ENCODE measurements around the gene DISP1. TPM values are rescaled to one million over a fixed set of nuclear protein-coding genes. Genes with fewer than 3 reads are reported as not detected.

The DISP1 gene
- total RNA-seq, 4 donors from 2014 or later, result 1.8 to 6.7 (median 3.8) TPM

DNA sequence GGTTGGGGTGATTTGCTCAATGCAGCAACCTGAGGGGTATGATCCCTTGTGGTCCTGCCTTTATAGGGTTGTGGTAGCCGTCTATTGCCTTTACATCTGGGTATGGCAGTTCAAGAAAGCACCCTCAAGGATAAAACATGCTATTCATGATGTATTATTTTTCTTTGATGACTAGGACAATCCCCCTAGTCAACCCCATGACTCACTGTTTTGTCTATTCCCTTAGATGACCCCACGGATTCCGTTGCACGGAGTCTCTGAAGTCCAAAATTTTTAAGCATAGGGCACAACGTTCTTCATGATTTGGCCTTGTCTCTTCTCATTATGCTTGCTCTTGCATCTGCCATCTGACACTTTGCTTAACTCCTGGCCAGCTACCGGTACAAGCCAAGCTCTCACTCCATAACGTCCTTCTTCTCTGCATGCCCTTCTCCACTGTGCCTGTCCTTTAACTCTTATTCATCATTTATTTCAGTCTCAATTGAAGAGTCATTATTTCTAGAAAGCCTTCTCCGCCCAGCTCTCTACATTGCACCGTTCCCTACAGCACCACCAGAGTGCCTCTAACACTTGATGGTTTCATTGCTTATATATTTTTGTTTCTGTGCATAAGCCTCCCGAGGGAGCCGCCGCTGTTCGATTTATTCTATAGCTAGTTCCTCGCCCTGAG lies 838 bp upstream of the DISP1 start:
- no peaks in the 10 kb centered on the region for H3K27me3 ChIP-seq
- peak overlapping the region in 3 of 4 donors; percentile 63 to 81 (median 76) for H3K4me3 ChIP-seq
- intact Hi-C loops (cut with DNase I), result no loop called here
- H3K9me3 ChIP-seq, result no peaks in the 10 kb centered on the region
- TF ChIP-seq, protein P1, sequence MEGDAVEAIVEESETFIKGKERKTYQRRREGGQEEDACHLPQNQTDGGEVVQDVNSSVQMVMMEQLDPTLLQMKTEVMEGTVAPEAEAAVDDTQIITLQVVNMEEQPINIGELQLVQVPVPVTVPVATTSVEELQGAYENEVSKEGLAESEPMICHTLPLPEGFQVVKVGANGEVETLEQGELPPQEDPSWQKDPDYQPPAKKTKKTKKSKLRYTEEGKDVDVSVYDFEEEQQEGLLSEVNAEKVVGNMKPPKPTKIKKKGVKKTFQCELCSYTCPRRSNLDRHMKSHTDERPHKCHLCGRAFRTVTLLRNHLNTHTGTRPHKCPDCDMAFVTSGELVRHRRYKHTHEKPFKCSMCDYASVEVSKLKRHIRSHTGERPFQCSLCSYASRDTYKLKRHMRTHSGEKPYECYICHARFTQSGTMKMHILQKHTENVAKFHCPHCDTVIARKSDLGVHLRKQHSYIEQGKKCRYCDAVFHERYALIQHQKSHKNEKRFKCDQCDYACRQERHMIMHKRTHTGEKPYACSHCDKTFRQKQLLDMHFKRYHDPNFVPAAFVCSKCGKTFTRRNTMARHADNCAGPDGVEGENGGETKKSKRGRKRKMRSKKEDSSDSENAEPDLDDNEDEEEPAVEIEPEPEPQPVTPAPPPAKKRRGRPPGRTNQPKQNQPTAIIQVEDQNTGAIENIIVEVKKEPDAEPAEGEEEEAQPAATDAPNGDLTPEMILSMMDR (IDR thresholded peaks at IDR 0.05), result no peak
- no peak for TF ChIP-seq POLR2A (IDR thresholded peaks at IDR 0.05)
- 67 to 77% methylated on average over 14 of the region's 14 CpGs for WGBS, 2 donors
- H3K27ac ChIP-seq, result peak overlapping the region; percentile 88 to 94 (median 91)
- no peak for DNase-seq
- H3K4me1 ChIP-seq, result peaks cover 0 to 35% (median 11%) of the 10 kb centered on the region in 3 donors
- no peaks in the 10 kb centered on the region for H3K36me3 ChIP-seq

DNA sequence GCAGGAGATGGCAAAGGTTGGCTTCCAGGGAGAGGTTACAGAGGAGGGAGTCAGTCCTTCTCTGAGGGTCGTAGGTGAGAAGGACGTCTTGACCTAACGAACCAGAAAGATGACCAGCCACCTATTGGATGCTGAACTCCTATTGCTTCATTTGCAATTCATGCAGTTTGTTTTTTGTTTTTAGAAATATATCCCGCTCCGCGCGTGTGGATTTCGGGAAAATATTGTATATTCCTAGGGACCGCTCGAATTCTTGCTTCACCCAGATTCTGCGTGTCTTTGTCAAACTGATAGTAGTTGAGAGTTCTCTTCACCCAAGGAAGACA lies 564 bp downstream of the DISP1 start:
- Histone ChIP-seq H3K9me3 (no peaks in the 10 kb centered on the region), H3K36me3 (no peaks in the 10 kb centered on the region), H3K4me3 (peak overlapping the region; percentile 63 to 82 (median 78)), H3K27ac (peak overlapping the region; percentile 88 to 94 (median 91)), H3K27me3 (no peaks in the 10 kb centered on the region), H3K4me1 (peaks cover 0 to 40% (median 11%) of the 10 kb centered on the region in 3 donors)
- no peak for TF ChIP-seq POLR2A (IDR thresholded peaks at IDR 0.05)
- TF ChIP-seq, protein P1 (IDR thresholded peaks at IDR 0.05), result no peak
- WGBS, 2 donors, result 4% methylated on average over 11 of the region's 11 CpGs
- DNase-seq, result no peak
- intact Hi-C loops (cut with DNase I), result no loop called here

DNA sequence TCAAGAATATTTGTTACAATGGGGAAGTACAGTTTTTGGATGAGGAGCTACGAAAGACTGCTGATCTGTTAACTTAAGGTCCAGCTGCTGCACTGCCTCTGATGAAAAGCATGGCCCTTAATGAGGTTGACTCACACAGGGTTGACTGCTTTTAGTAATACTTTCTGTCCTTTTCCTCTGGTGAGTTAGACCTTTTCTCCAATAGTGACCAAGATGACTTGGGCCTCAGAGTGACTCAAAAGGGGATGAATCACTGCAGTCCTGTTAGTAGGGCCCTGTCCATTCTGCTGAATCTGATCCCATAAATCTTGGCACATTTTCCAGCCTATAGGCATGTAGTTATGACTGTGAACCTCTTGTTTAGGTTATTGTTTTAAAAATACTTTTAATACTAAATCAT lies 2.7 kb downstream of the DISP1 start:
- 40 to 79% methylated on average over 1 of the region's 1 CpG for WGBS, 2 donors
- H3K36me3 ChIP-seq, result no peaks in the 10 kb centered on the region
- no peaks in the 10 kb centered on the region for H3K9me3 ChIP-seq
- TF ChIP-seq POLR2A (IDR thresholded peaks at IDR 0.05), result no peak
- TF ChIP-seq, protein P1 (IDR thresholded peaks at IDR 0.05), result no peak
- intact Hi-C loops (cut with DNase I), result no loop called here
- DNase-seq, result no peak
- H3K27ac ChIP-seq, result no peak overlapping the region
- H3K4me1 ChIP-seq, result peaks cover 0 to 42% (median 11%) of the 10 kb centered on the region in 3 donors
- no peaks in the 10 kb centered on the region for H3K27me3 ChIP-seq
- no peak overlapping the region for H3K4me3 ChIP-seq

DNA sequence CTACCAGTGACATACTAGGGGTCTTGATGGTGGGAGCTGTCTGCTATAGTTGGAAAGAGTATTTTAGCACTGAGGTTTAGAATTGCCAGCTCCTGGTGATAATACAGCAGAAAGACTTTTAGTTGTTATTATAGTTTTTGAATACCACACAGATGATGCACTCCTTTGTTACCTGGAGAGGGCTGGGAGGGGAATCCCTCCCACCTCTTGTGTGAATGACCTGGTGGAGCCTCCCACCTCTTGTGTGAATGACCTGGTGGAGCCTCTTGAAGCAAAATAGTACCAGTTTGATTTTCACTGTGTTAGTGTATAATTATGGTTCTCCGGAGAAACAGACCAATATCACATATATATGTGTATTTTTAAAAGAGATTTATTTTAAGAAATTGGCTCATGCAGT lies 3.3 kb downstream of the DISP1 start:
- H3K4me1 ChIP-seq, result peaks cover 0 to 42% (median 11%) of the 10 kb centered on the region in 3 donors
- H3K27ac ChIP-seq, result no peak overlapping the region
- intact Hi-C loops (cut with DNase I), result no loop called here
- DNase-seq, result no peak
- 72 to 87% methylated on average over 1 of the region's 1 CpG for WGBS, 2 donors
- H3K36me3 ChIP-seq, result no peaks in the 10 kb centered on the region
- H3K4me3 ChIP-seq, result no peak overlapping the region
- TF ChIP-seq POLR2A (IDR thresholded peaks at IDR 0.05), result no peak
- TF ChIP-seq, protein P1 (IDR thresholded peaks at IDR 0.05), result no peak
- H3K9me3 ChIP-seq, result no peaks in the 10 kb centered on the region
- H3K27me3 ChIP-seq, result no peaks in the 10 kb centered on the region

DNA sequence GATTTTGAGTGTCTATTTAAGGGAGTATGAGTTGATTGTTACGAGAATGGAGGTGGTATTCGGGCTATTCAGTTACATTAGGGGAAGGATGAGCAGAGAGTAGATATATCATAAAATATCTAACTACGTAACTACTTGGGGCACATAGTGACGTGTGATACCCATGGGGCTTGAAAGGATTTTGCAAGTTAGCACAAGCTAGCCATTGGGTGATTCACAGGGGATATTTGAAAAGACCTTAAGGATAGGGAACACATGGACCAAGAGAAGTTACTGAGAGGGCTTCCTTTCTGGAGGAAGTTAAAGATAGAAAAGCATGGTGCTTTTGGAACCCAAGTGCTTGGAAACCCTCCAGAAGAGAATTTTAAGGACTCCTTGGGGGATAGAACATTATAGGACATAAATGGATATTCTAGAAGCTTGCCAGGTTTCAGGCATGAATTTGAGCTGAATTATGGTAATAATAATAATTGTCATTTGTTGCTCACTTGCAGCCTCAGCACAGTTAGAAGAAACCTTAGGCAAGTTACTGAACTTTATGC lies 5.4 kb downstream of the DISP1 start:
- 59 to 65% methylated on average over 4 of the region's 4 CpGs for WGBS, 2 donors
- Histone ChIP-seq H3K27me3 (no peaks in the 10 kb centered on the region), H3K27ac (no peak overlapping the region), H3K4me1 (peaks cover 0 to 34% (median 8%) of the 10 kb centered on the region in 3 donors), H3K9me3 (no peaks in the 10 kb centered on the region), H3K4me3 (no peak overlapping the region), H3K36me3 (no peaks in the 10 kb centered on the region)
- intact Hi-C loops (cut with DNase I), result no loop called here
- TF ChIP-seq POLR2A (IDR thresholded peaks at IDR 0.05), result no peak
- TF ChIP-seq, protein P1 (IDR thresholded peaks at IDR 0.05), result no peak
- no peak for DNase-seq

All from esophagus squamous epithelium (tissue), 5 donors.